ENCODE measurements around the gene WDR62. TPM values are rescaled to one million over a fixed set of nuclear protein-coding genes. Genes with fewer than 3 reads are reported as not detected.

The WDR62 gene
- total RNA-seq, 1 donor: 1.4 TPM

DNA sequence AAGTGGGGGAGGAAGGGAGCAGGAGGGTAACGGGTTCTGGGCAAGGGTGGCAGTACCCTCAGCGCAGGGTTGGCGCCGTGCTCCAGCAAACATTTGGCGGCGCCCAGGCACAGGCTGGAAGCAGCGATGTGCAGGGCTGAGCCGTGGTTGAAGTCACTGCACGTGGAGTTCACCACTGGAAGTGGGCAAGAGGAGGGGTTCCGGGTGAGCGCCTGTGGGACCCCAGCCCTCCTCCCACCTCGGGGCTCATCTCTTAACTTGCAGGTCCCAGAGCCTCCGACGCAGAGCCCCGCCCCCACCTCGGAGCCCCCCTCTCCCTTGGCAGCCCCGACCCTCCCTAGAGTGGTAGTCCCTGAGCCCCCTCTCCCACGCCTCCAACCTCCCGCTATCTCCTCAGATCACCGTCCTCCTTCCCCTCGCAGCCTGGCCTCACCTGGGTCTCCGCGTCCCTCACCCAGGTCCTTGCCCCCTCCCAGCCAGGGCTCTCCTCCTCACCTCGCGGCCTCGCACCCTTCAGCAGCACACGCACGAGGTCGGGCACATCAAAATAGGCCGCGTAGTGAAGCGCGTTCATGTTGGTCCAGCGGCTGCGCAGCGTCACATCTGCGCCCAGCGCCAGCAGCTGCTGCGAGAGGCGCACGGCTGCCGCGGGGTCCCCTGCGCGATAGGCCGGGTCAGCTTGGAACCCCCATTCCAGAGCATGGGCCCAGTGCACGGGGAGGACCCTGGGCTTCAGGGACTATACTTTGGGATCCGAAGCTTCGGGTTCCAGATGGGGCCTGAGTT is 28.4 kb upstream of the WDR62 start:
- no peak for DNase-seq (ENCODE audit: insufficient read length, low spot score, missing footprints)
- Histone ChIP-seq H3K36me3 (ENCODE audit: insufficient read depth, low read length) (peaks cover 36% of the 10 kb centered on the region), H4K20me1 (ENCODE audit: insufficient read depth, low read length) (peaks cover 3% of the 10 kb centered on the region), H3K4me1 (ENCODE audit: insufficient read depth, low read length) (no peaks in the 10 kb centered on the region), H3K4me2 (ENCODE audit: insufficient read depth, low read length) (no peak overlapping the region), H3K4me3 (ENCODE audit: insufficient read depth, low read length) (no peak overlapping the region), H3K79me2 (ENCODE audit: insufficient read depth, low read length) (no peaks in the 10 kb centered on the region), H3K9me3 (ENCODE audit: low read depth, low read length) (no peaks in the 10 kb centered on the region), H3K27me3 (ENCODE audit: insufficient read depth, low read length) (no peaks in the 10 kb centered on the region), H2AFZ (ENCODE audit: low read length) (no peak overlapping the region), H3K27ac (ENCODE audit: low read depth, low read length) (no peak overlapping the region)
- TF ChIP-seq, protein P1, sequence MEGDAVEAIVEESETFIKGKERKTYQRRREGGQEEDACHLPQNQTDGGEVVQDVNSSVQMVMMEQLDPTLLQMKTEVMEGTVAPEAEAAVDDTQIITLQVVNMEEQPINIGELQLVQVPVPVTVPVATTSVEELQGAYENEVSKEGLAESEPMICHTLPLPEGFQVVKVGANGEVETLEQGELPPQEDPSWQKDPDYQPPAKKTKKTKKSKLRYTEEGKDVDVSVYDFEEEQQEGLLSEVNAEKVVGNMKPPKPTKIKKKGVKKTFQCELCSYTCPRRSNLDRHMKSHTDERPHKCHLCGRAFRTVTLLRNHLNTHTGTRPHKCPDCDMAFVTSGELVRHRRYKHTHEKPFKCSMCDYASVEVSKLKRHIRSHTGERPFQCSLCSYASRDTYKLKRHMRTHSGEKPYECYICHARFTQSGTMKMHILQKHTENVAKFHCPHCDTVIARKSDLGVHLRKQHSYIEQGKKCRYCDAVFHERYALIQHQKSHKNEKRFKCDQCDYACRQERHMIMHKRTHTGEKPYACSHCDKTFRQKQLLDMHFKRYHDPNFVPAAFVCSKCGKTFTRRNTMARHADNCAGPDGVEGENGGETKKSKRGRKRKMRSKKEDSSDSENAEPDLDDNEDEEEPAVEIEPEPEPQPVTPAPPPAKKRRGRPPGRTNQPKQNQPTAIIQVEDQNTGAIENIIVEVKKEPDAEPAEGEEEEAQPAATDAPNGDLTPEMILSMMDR (IDR thresholded peaks at IDR 0.05; ENCODE audit: extremely low read depth, low read depth, low read length): no peak

DNA sequence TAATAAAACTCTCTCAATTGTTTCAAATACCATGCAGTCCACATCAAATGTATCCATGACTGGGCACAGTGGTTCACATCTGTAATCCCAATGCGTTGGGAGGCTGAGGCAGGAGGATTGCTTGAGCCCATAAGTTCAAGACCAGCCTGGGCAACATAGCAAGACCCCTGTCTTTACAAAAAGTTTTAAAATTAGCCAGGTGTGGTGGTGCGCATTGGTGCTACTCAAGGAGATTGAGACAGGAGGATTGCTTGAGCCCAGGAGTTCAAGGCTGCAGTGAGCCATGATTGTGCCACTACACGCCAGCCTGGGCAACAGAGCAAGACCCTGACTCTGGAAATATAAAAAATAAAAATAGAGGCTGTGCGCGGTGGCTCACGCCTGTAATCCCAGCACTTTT is 27.0 kb upstream of the WDR62 start:
- no peak overlapping the region for H2AFZ ChIP-seq (ENCODE audit: low read length)
- H3K9me3 ChIP-seq (ENCODE audit: low read depth, low read length): no peaks in the 10 kb centered on the region
- TF ChIP-seq, protein P1 (IDR thresholded peaks at IDR 0.05; ENCODE audit: extremely low read depth, low read depth, low read length): no peak
- peaks cover 2% of the 10 kb centered on the region for H3K79me2 ChIP-seq (ENCODE audit: insufficient read depth, low read length)
- H3K27me3 ChIP-seq (ENCODE audit: insufficient read depth, low read length): no peaks in the 10 kb centered on the region
- H4K20me1 ChIP-seq (ENCODE audit: insufficient read depth, low read length): peaks cover 3% of the 10 kb centered on the region
- no peak overlapping the region for H3K27ac ChIP-seq (ENCODE audit: low read depth, low read length)
- H3K4me2 ChIP-seq (ENCODE audit: insufficient read depth, low read length): no peak overlapping the region
- H3K36me3 ChIP-seq (ENCODE audit: insufficient read depth, low read length): peaks cover 27% of the 10 kb centered on the region
- peaks cover 4% of the 10 kb centered on the region for H3K4me1 ChIP-seq (ENCODE audit: insufficient read depth, low read length)
- no peak overlapping the region for H3K4me3 ChIP-seq (ENCODE audit: insufficient read depth, low read length)
- no peak for DNase-seq (ENCODE audit: insufficient read length, low spot score, missing footprints)

DNA sequence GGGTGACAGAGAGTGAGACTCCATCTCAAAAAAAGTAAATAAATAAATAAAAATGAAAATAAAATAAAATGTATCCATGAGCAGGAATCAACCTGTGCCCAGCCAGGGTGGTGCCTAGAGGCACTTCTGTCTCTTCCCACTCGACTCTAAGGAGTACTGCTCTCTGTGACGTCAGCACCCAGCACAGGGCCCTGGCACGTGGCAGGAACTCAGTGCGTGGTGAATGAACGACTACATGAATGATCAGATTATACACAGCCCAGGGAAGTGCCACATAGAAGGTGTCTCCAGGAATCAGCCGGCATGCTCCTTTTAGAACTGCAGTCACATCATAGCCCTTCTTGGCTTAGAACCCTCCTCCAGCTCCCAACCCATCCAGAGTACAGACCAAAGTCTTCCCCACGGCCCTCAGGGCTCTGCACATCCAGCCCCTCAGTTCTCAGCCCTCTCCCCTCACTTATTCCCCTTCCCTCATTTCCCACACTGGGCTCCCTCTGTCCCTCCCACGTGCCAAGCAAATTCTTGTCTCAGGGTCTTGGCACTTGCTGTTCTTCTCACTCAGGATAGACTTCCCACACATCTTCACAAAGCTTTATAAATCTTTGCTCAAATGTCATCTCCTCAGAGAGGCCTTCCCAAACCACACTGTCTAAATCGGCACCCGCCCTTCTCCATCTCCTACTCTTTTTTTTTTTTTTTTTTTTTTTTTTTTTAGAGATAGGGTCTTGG is 26.2 kb upstream of the WDR62 start:
- no peaks in the 10 kb centered on the region for H3K9me3 ChIP-seq (ENCODE audit: low read depth, low read length)
- H2AFZ ChIP-seq (ENCODE audit: low read length): no peak overlapping the region
- DNase-seq (ENCODE audit: insufficient read length, low spot score, missing footprints): no peak
- no peak overlapping the region for H3K4me3 ChIP-seq (ENCODE audit: insufficient read depth, low read length)
- H3K36me3 ChIP-seq (ENCODE audit: insufficient read depth, low read length): peaks cover 22% of the 10 kb centered on the region
- H3K4me1 ChIP-seq (ENCODE audit: insufficient read depth, low read length): peaks cover 8% of the 10 kb centered on the region
- peaks cover 3% of the 10 kb centered on the region for H4K20me1 ChIP-seq (ENCODE audit: insufficient read depth, low read length)
- peaks cover 2% of the 10 kb centered on the region for H3K79me2 ChIP-seq (ENCODE audit: insufficient read depth, low read length)
- TF ChIP-seq, protein P1 (IDR thresholded peaks at IDR 0.05; ENCODE audit: extremely low read depth, low read depth, low read length): no peak
- no peak overlapping the region for H3K4me2 ChIP-seq (ENCODE audit: insufficient read depth, low read length)
- H3K27ac ChIP-seq (ENCODE audit: low read depth, low read length): no peak overlapping the region
- no peaks in the 10 kb centered on the region for H3K27me3 ChIP-seq (ENCODE audit: insufficient read depth, low read length)
